Dendritic cell treated with granulocyte-macrophage colony-stimulating factor and Interleukin-4, amounts not matched to agents 40 ng/mL and 50 ng/mL, for 4 days (primary cell): ENCODE results near the gene NFIX.

Source experiments
- H3K27ac Mint-ChIP-seq: one replicate; pipeline ENCODE4 v1.8.0; 2022; ENCODE audit warnings: mild to moderate bottlenecking, mixed read lengths
- H3K27me3 Mint-ChIP-seq: one replicate; pipeline ENCODE4 v1.8.0; 2022; ENCODE audit warnings: mild to moderate bottlenecking, mixed read lengths
- H3K36me3 Mint-ChIP-seq: one replicate; pipeline ENCODE4 v1.8.0; 2022; ENCODE audit warnings: low read depth, mixed read lengths
- H3K4me1 Mint-ChIP-seq: one replicate; pipeline ENCODE4 v1.8.0; 2022; ENCODE audit warnings: low read depth, mixed read lengths
- H3K4me3 Mint-ChIP-seq: one replicate; pipeline ENCODE4 v1.8.0; 2022; ENCODE audit warnings: mild to moderate bottlenecking, moderate library complexity, mixed read lengths
- H3K9me3 Mint-ChIP-seq: one replicate; pipeline ENCODE4 v1.8.0; 2022; ENCODE audit warnings: mixed read lengths
- intact Hi-C: fragments of 100-400 bp; cut with micrococcal nuclease; formaldehyde crosslinking; loops from one replicate; pipeline ENCODE4 v1.15.0; 2022

The NFIX gene

DNA sequence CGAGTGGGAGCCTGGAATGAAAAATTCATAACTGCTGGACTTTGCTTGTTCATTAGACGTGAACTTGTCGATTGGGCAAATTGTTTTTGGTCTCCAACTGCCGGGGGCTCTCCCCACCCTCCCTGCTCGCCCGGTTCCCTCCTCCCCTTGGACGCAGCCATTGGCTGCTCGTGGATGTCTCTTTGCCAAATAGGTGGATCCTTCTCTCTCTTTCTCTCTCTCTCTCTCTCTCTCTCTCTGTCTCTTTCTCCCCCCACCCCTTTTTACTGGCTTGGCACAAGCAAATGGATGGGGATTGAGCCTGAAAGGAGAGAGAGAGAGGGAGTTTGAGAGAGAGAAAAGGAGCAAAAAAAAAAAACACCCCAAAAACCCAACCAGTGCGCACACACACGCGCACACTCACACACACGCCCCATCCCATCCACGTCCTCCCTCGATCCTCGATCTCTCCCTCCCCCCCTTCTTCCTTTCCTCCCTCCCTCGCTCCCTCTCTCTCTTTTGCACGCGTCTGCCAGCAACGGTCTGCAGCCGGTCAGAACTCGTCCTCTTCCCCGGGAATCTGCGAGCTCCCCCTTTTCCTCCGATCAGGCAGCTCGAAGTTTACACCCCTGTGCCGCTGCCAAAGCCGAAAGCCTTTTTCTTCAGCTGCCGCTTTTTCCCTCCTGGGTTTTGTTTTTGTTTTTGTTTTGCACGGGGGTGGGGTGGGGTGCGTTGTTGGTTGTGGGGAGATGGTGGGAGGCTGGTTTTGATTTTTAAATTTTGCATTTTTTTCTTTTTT lies 27.8 kb downstream of the NFIX start:
- peaks cover 26% of the 10 kb centered on the region for H3K4me1 Mint-ChIP-seq
- H3K27ac Mint-ChIP-seq, result peak overlapping the region; percentile 21
- H3K9me3 Mint-ChIP-seq, result no peaks in the 10 kb centered on the region
- H3K27me3 Mint-ChIP-seq, result peaks cover 54% of the 10 kb centered on the region
- intact Hi-C loops, result no loop called here
- no peaks in the 10 kb centered on the region for H3K36me3 Mint-ChIP-seq
- H3K4me3 Mint-ChIP-seq, result peak overlapping the region; percentile 76

DNA sequence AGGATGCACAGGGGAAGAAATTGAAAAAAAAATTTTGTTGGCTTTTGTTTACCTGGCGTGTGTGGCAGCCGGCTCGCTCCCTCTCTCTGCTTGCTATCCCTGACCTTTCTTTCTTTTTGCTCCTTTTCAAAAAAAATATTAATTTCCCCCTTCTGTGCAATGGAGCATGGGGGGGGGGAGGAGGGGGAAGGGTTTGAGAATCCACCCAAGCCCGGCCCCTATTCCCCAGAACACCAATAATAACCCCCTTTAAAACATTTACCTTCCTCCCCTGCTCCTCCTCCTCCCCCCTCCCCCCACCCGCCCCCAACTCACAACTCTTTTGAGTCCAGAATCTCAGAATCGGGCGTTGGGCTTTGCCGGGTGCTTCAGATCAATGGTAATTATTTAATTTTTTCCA lies 28.4 kb downstream of the NFIX start:
- no peaks in the 10 kb centered on the region for H3K36me3 Mint-ChIP-seq
- H3K27ac Mint-ChIP-seq, result peak overlapping the region; percentile 21
- intact Hi-C loops, result no loop called here
- H3K4me1 Mint-ChIP-seq, result peaks cover 26% of the 10 kb centered on the region
- peak overlapping the region; percentile 76 for H3K4me3 Mint-ChIP-seq
- peaks cover 52% of the 10 kb centered on the region for H3K27me3 Mint-ChIP-seq
- no peaks in the 10 kb centered on the region for H3K9me3 Mint-ChIP-seq

DNA sequence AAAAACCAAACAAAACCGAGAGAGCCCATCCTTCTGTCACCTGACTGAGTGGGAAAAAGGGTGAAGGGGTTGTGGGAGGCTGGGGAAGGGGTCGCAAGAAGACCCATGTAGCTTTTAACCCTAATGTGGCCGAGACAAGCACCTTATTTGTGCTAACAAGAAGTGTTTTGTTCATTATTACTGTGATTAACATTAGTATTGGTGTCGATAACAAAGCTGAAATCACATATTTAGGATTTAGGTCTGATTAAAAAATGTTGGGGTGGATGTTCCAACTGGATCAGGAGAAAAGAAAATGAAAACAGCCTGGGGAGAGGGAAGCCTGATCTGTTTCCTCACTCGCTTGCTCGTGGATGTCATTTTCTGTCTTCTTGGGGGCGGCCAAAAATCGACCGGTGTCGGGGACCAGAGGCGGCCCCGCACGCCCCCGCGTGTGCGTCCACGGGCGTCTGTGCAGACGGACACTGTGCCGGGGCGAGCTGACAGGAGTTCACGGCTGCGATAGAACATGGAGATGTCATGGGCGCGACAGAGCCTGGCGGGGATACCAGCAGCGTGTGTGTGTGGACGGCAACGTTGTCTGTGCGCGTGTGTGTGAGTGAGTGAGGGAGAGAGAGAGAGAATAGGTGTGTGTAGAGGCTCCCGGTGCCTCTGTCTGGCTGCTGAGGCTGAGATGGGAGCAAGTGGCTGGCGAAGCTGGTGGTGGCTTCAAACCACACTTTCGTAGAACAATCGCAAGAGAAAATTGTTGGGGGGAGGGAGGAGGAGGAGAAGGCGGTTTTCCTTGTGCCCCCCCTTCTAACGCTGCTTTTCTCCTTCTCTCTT lies 29.1 kb downstream of the NFIX start:
- H3K27ac Mint-ChIP-seq, result no peak overlapping the region
- intact Hi-C loops, result no loop called here
- no peaks in the 10 kb centered on the region for H3K36me3 Mint-ChIP-seq
- no peaks in the 10 kb centered on the region for H3K9me3 Mint-ChIP-seq
- peaks cover 26% of the 10 kb centered on the region for H3K4me1 Mint-ChIP-seq
- peak overlapping the region; percentile 60 for H3K4me3 Mint-ChIP-seq
- peaks cover 52% of the 10 kb centered on the region for H3K27me3 Mint-ChIP-seq

DNA sequence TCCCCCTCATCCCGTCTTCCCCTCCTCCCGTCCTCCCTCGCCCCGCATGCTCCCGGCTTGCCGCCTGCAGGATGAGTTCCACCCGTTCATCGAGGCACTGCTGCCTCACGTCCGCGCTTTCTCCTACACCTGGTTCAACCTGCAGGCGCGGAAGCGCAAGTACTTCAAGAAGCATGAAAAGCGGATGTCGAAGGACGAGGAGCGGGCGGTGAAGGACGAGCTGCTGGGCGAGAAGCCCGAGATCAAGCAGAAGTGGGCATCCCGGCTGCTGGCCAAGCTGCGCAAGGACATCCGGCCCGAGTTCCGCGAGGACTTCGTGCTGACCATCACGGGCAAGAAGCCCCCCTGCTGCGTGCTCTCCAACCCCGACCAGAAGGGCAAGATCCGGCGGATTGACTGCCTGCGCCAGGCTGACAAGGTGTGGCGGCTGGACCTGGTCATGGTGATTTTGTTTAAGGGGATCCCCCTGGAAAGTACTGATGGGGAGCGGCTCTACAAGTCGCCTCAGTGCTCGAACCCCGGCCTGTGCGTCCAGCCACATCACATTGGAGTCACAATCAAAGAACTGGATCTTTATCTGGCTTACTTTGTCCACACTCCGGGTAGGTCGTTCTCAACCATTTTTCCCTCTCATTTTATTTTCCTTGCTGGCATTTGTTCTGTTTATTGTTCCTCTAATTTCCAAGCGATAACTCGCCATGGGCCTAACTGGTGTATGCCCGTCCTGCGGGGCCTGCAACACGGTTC lies 29.8 kb downstream of the NFIX start:
- Mint-ChIP-seq H3K4me1 (peaks cover 26% of the 10 kb centered on the region), H3K4me3 (no peak overlapping the region), H3K27me3 (peaks cover 47% of the 10 kb centered on the region), H3K36me3 (no peaks in the 10 kb centered on the region), H3K27ac (no peak overlapping the region), H3K9me3 (no peaks in the 10 kb centered on the region)
- intact Hi-C loops, result no loop called here

DNA sequence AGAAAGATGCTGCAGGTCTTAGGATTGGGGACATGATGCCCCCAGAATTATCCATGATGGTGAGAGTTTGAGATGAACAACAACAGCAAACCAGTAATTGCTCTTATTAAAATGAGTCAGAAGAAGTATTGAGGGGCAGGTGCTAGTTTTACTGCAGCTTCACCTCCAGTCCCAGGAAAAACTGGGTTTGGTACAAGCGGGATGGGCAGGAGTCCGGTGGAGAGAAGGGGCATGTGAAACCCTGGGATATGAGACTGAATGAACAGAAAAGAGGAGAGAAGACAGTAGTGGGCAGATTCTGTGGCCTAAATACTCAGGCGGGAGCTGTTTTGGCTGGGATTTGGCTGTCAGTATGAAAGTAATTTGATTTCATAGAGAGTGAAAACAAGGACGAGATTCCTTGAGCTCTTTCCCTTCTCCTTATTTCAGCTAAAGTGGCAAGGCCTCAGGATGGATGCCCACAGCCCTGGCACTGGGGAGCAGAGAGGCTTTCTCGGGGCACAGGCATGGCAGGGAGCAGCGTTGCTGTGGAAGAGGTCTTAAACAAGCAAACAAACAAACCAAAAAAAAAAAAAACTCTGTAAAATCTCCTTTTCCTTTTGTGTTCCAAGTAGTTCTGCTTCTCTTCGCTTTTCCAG lies 30.7 kb downstream of the NFIX start:
- intact Hi-C loops, result no loop called here
- Mint-ChIP-seq H3K4me3 (no peak overlapping the region), H3K9me3 (no peaks in the 10 kb centered on the region), H3K27ac (no peak overlapping the region), H3K27me3 (peaks cover 44% of the 10 kb centered on the region), H3K4me1 (peaks cover 26% of the 10 kb centered on the region), H3K36me3 (no peaks in the 10 kb centered on the region)

DNA sequence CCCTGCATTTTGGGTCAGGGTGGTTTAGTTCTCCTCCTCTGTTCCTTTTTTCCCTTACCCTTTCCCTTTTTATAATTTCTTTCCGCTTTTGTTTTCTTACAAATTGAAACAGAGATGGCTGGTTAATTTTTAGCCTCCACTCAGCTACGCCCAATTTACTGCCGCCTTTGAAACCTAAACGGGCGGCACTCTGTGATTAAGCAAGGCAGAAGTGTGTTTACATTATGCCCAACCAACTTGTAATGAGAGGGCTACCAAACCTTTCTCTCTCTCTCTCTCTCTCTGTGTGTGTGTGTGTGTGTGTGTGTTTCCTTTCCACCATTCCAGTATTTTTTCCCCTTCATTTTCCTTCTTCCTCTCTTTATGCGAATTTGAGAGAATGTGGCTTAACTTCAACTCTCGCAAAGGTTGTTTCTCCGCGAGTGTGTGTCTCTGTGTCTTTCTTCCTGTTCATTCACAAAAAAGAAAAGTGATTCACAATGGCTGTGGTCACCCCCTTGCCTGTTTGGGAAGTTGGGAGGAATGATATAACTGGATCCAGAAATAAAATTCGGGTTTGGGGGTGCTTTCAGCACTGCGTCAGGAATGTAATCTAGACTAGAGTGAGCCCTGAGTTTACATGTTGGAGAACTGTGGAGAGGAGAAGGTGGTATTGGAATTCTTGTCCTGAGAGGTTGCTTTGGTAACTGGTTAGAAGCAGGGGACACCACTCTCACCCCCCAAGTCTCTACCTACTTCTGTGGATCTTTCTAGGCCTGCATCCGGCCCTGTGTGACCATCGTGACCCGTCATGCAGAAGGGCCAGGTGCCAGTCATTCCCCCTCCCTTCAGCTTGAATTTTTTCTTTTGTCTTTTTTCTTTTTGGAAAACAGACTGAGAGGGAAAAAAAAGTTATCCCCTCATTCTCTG lies 31.4 kb downstream of the NFIX start:
- H3K27me3 Mint-ChIP-seq, result peaks cover 41% of the 10 kb centered on the region
- peaks cover 26% of the 10 kb centered on the region for H3K4me1 Mint-ChIP-seq
- no peaks in the 10 kb centered on the region for H3K9me3 Mint-ChIP-seq
- intact Hi-C loops, result no loop called here
- H3K4me3 Mint-ChIP-seq, result no peak overlapping the region
- no peaks in the 10 kb centered on the region for H3K36me3 Mint-ChIP-seq
- no peak overlapping the region for H3K27ac Mint-ChIP-seq

DNA sequence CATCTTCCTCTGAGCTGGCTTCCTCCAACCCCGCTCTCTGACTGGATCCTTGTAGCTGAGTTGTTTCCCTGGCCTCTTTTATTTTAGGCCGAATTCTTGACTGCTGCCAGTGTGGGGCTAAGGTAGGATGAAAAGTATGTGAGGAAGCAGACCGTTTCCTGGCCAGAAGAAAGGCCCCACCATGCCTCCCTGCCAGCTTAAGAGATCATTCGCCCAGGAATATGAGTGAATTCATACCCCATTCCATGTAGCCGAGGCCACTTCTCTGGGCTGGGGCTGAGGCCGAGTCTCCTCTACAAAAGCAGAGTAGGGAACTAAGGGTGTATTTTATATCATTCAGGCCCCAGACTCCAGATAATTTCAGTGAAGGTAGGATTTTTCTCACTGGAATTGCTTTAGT lies 32.3 kb downstream of the NFIX start:
- no peak overlapping the region for H3K27ac Mint-ChIP-seq
- H3K4me1 Mint-ChIP-seq, result peaks cover 20% of the 10 kb centered on the region
- no peaks in the 10 kb centered on the region for H3K36me3 Mint-ChIP-seq
- H3K4me3 Mint-ChIP-seq, result no peak overlapping the region
- intact Hi-C loops, result no loop called here
- H3K27me3 Mint-ChIP-seq, result peaks cover 34% of the 10 kb centered on the region
- H3K9me3 Mint-ChIP-seq, result no peaks in the 10 kb centered on the region

DNA sequence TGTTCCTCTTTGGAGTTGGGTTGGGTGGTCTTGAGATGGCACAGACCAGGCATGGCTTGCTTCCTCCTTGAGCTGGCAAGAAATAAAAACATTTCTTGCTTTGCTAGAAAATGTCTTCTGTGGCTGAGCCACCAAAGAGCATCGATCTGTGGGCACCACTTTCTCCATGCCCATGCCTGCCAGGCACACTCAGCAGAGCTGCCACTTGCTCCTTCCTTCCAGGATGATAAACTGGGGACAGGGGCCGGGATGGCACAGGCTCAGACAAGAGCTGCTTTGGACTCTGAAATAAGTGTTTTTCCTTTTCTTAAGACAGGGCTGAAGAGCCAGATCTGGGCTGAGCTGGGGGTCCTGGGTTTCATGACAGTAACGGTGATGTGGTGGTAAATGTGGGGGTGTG lies 32.8 kb downstream of the NFIX start:
- Mint-ChIP-seq H3K27ac (no peak overlapping the region), H3K36me3 (no peaks in the 10 kb centered on the region), H3K4me1 (peaks cover 16% of the 10 kb centered on the region), H3K4me3 (no peak overlapping the region), H3K9me3 (no peaks in the 10 kb centered on the region), H3K27me3 (peaks cover 31% of the 10 kb centered on the region)
- intact Hi-C loops, result no loop called here

DNA sequence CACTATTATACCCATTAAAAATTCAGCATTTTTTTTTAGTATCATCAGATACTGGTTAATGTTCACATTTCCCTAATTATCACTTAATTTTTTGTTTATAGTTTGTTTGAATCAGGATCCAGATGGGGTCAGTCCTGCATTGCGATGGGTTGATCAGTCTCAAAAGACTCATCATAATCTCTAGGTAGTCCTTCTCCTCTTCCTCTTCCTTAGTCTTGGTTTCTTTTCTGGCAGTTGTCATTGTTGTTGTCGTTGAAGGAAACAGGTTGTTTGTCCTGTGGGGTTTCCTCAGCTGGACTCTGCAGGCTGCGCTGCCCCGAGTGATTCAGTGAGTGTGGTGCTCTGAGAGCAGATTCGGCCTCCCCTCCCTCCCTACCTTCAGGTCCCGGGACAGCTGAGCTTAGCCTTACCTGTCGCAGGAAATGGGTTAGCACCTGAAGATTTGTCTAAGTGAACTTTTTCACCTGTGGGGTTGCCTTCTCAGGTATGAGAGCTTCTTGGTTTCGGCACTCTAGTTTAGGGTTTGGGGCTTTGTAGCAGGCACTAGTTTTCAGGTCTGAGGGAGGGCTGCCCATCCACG lies 34.1 kb downstream of the NFIX start:
- Mint-ChIP-seq H3K36me3 (no peaks in the 10 kb centered on the region), H3K27ac (no peak overlapping the region), H3K27me3 (peaks cover 19% of the 10 kb centered on the region), H3K4me3 (no peak overlapping the region), H3K9me3 (no peaks in the 10 kb centered on the region), H3K4me1 (peaks cover 7% of the 10 kb centered on the region)
- intact Hi-C loops, result no loop called here

DNA sequence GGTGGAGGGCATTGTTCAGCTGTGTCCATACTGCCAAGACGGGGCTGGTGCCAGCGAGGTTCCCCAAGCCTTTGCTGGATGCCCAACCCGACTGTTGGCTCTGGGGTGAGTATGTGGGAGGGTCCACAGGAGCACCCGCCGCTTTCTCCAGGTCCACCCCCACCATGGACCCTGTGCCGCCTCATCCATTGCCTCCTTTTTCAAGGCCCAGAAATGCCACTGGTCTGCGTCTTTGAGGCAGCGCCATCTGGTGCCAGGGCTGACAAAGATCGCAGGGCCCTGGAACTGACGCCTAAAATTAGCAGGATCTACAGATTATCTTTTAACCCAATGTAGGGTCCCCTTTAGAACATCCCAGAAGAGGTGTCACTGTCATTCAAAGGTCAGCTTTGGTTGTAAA lies 34.6 kb downstream of the NFIX start:
- no peak overlapping the region for H3K27ac Mint-ChIP-seq
- H3K4me3 Mint-ChIP-seq, result no peak overlapping the region
- peaks cover 14% of the 10 kb centered on the region for H3K27me3 Mint-ChIP-seq
- intact Hi-C loops, result loop anchor here (5.0 kb wide), 1 partner anchor 53 kb away; no protein-coding TSS in a partner anchor
- no peaks in the 10 kb centered on the region for H3K36me3 Mint-ChIP-seq
- H3K4me1 Mint-ChIP-seq, result peaks cover 2% of the 10 kb centered on the region
- no peaks in the 10 kb centered on the region for H3K9me3 Mint-ChIP-seq

DNA sequence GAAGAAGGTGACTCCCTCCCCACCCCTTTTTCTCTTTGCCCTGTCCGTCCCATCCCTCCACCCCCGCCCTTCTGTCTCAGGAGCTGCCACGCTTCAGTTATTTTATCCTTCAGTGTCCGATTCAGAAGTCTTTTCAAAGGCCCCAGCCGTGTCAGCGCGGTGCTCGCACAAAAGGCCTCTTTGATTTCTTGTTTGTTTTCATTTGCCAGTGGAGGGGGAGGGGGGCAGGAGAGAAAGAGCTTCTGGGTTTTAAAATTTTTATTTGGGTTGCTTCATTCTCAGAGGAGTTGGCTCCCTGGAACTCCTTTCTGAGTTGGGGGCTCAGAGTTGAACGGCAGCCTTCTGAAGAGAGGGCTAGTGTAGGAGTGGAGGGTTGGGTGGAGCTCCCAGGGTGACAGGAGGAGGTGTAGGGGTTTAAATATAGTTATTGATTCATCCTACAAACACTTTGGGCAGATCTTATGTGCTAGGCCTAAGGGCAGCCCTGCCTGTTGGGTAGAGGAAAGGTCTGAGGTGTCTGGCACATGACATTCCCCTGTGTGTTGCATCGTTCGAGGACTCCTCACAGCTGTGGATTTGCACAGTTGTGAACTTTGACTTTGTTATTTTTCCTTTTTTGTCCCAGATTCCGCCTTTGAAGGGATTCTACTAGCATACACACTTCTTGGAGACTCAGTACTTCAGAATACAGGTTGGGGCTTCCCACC lies 36.8 kb downstream of the NFIX start:
- Mint-ChIP-seq H3K4me1 (peaks cover 2% of the 10 kb centered on the region), H3K36me3 (no peaks in the 10 kb centered on the region)

DNA sequence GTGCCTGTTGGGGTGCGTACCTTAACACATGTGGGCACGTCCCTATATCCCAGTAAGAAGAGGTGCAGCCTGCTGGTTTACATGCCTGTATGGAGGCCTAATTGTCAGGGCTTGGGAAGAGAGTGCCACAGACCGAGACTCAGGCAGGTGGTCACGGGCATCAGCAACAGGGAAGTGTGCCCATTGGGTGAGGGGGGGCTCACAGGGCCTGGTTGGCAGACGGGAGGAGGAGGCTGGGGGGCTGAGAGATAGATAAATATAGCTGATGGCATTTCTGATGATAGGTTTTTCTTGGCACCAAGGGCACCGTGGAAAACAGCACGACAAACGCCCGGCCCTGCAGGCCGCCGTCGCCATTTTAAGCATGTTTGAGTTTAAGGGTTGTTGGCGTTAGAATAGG lies 37.6 kb downstream of the NFIX start:
- Mint-ChIP-seq H3K4me1 (peaks cover 7% of the 10 kb centered on the region), H3K9me3 (no peaks in the 10 kb centered on the region), H3K4me3 (no peak overlapping the region), H3K36me3 (no peaks in the 10 kb centered on the region), H3K27ac (no peak overlapping the region), H3K27me3 (no peaks in the 10 kb centered on the region)
- intact Hi-C loops, result loop anchor here (5.0 kb wide), 1 partner anchor 56 kb away; no protein-coding TSS in a partner anchor

More for the DNA sequence above, 36.8 kb downstream of the NFIX start:
- Mint-ChIP-seq H3K27ac (no peak overlapping the region), H3K4me3 (no peak overlapping the region), H3K9me3 (no peaks in the 10 kb centered on the region), H3K27me3 (no peaks in the 10 kb centered on the region)
- intact Hi-C loops, result loop anchor here (5.0 kb wide), 1 partner anchor 55 kb away; no protein-coding TSS in a partner anchor
